ENCODE measurements around the gene TBX1.
"Not testable (repeated sequence)": the region's sequence is repeated elsewhere in the genome, so short reads cannot be mapped to it uniquely, and the experiment has no call there.

The TBX1 gene

GRCh38 chr22:19723232-19723982, 37.2 kb upstream of the TBX1 start, which contains the start of gene GP1BB:
GP1BB (plus strand) TSS chr22:19723539; CDS start chr22:19723570, 31 bp downstream.
- peak; percentile 84 for DNase-seq

GRCh38 chr22:19723983-19724827, 36.4 kb upstream of the TBX1 start:
- peak; percentile 77 for DNase-seq

- no peak for DNase-seq
Measured at GRCh38 chr22:19724927-19725661, 35.5 kb upstream of the TBX1 start.

- not testable (repeated sequence) for DNase-seq
Measured at GRCh38 chr22:19726064-19726788, 34.4 kb upstream of the TBX1 start.

GRCh38 chr22:19727310-19728150, 33.0 kb upstream of the TBX1 start:
- no peak for DNase-seq

- DNase-seq: no peak
Measured at GRCh38 chr22:19728271-19728670, 32.3 kb upstream of the TBX1 start.

GRCh38 chr22:19728836-19729235, 31.7 kb upstream of the TBX1 start:
- no peak for DNase-seq

GRCh38 chr22:19729507-19729906, 31.1 kb upstream of the TBX1 start:
- DNase-seq: no peak

GRCh38 chr22:19730198-19730597, 30.4 kb upstream of the TBX1 start:
- peak; percentile 43 for DNase-seq

GRCh38 chr22:19730655-19731360, 29.8 kb upstream of the TBX1 start:
- peak; percentile 88 for DNase-seq

GRCh38 chr22:19731361-19732135, 29.0 kb upstream of the TBX1 start:
- no peak for DNase-seq

GRCh38 chr22:19732403-19733113, 28.0 kb upstream of the TBX1 start:
- no peak for DNase-seq

GRCh38 chr22:19733755-19734154, 26.8 kb upstream of the TBX1 start:
- DNase-seq: no peak

- no peak for DNase-seq
Measured at GRCh38 chr22:19734163-19734562, 26.4 kb upstream of the TBX1 start.

- DNase-seq: no peak
Measured at GRCh38 chr22:19734837-19735382, 25.7 kb upstream of the TBX1 start.

- no peak for DNase-seq
Measured at GRCh38 chr22:19735665-19736510, 24.7 kb upstream of the TBX1 start.

GRCh38 chr22:19737846-19738663, 22.5 kb upstream of the TBX1 start:
- DNase-seq: no peak

All from hematopoietic multipotent progenitor cell treated with erythropoietin and hydrocortisone succinate and interleukin-3 and kit ligand, for 6 days (in vitro differentiated cells).